ENCODE results near the gene WDR47.

The WDR47 gene

DNA sequence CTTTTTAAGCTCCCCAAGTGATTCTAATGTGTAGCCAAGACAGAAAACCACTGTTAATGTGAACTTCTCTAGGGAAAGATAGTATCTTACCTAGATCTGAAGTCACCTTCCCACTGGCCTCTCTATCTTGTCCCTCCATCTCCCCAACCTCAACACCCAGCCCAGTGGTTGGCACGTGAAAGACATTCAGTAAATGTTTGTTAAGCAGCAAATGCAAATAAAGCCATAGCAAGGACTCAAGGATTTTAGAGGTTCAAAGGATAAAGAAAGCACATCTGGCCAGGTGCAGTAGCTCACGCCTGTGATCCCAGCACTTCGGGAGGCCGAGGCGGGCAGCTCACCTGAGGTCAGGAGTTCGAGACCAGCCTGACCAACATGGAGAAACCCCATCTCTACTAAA, 88.5 kb downstream of the WDR47 start:
- no peak for ATAC-seq

DNA sequence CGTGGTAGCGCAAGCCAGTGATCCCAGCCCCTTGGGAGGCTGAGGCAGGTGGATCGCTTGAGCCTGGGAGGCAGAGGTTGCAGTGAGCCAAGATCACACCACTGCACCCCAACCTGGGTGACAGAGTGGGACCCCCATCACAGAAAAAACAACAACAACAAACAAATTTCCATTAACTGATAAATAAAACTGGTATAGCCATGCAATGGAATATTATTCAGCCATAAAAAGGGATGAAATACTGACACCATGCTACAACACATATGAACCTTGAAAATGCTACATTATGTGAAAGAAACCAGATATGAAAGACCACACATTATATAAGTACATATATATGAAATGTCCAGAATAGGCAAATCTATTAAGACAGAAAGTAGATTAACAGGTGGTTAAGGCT, 90.7 kb downstream of the WDR47 start:
- no peak for ATAC-seq
- TF ChIP-seq TCF4 (CRISPR knock-in tag; IDR thresholded peaks at IDR 0.05; ENCODE audit: borderline replicate concordance) (no peak), ISL1 (CRISPR knock-in tag; IDR thresholded peaks at IDR 0.05) (no peak), ARNTL (CRISPR knock-in tag; IDR thresholded peaks at IDR 0.05; ENCODE audit: borderline replicate concordance, low read depth) (no peak), ZFP30 (CRISPR knock-in tag; IDR thresholded peaks at IDR 0.05) (no peak), OSR1 (CRISPR knock-in tag; IDR thresholded peaks at IDR 0.05) (no peak), ZNF8 (CRISPR knock-in tag; IDR thresholded peaks at IDR 0.05) (peak; percentile 33; the same call in 1 of the 2 replicates)
- TF ChIP-seq, protein P1, sequence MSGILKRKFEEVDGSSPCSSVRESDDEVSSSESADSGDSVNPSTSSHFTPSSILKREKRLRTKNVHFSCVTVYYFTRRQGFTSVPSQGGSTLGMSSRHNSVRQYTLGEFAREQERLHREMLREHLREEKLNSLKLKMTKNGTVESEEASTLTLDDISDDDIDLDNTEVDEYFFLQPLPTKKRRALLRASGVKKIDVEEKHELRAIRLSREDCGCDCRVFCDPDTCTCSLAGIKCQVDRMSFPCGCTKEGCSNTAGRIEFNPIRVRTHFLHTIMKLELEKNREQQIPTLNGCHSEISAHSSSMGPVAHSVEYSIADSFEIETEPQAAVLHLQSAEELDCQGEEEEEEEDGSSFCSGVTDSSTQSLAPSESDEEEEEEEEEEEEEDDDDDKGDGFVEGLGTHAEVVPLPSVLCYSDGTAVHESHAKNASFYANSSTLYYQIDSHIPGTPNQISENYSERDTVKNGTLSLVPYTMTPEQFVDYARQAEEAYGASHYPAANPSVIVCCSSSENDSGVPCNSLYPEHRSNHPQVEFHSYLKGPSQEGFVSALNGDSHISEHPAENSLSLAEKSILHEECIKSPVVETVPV (CRISPR knock-in tag; IDR thresholded peaks at IDR 0.05) = no peak
- TF ChIP-seq, protein P2, sequence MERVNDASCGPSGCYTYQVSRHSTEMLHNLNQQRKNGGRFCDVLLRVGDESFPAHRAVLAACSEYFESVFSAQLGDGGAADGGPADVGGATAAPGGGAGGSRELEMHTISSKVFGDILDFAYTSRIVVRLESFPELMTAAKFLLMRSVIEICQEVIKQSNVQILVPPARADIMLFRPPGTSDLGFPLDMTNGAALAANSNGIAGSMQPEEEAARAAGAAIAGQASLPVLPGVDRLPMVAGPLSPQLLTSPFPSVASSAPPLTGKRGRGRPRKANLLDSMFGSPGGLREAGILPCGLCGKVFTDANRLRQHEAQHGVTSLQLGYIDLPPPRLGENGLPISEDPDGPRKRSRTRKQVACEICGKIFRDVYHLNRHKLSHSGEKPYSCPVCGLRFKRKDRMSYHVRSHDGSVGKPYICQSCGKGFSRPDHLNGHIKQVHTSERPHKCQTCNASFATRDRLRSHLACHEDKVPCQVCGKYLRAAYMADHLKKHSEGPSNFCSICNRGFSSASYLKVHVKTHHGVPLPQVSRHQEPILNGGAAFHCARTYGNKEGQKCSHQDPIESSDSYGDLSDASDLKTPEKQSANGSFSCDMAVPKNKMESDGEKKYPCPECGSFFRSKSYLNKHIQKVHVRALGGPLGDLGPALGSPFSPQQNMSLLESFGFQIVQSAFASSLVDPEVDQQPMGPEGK (CRISPR knock-in tag; IDR thresholded peaks at IDR 0.05; ENCODE audit: borderline replicate concordance) = no peak

More for the DNA sequence above, 88.5 kb downstream of the WDR47 start:
- TF ChIP-seq SNAI2 (CRISPR knock-in tag; IDR thresholded peaks at IDR 0.05) = no peak

DNA sequence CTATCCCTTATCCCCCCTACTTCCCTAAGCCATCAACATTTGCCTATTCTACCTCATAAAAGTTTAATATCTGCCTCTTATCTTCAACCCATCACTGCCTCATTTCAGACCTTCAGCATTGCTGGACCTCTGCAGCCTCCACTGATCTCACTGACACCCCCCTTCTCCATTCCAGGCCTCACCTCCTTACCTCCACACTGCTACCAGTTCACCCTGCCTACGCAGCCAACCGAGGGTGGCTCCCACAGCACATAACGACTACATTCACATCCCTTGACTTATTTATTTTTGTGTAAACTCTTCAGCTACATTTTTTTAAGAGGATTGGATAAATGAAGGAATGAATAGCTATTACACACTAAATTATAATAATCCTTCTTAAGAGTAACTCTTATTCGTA, 92.9 kb downstream of the WDR47 start:
- ATAC-seq = no peak
- no peak for TF ChIP-seq ARNTL (CRISPR knock-in tag; IDR thresholded peaks at IDR 0.05; ENCODE audit: borderline replicate concordance, low read depth)
- TF ChIP-seq ZNF8 (CRISPR knock-in tag; IDR thresholded peaks at IDR 0.05) = no peak

DNA sequence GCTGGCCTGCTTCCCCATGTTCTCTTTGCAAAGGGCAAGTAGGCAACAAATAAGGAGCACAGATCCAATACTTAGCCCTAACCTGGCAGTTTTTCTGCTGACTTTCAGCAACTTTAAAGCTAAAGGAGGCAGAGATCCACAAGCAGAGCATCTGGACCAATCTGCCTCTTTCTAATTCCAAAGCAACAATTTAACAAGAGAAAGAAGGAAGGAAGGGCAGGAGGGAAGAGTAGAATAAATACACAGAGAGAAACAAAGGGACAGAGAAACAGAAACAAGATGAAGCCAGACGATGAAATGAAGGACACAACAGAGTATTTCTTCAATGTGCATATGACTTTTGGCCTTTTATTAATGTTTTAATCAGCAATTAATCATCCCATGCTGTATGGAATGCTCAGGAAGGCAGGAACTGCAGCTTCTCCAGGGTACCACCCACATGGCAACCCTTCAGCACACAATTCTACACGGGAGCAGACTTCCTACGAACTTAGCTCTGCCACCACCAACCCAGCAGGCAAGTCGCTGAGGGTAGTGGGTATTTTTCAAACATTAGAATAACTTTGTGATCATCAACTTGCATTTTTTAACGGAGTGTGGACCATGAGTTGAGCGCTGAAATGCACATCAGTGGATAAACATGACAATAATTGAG, 93.9 kb downstream of the WDR47 start:
- TF ChIP-seq SNAI2 (CRISPR knock-in tag; IDR thresholded peaks at IDR 0.05) (no peak), ZNF8 (CRISPR knock-in tag; IDR thresholded peaks at IDR 0.05) (no peak), BACH2 (CRISPR knock-in tag; IDR thresholded peaks at IDR 0.05; ENCODE audit: borderline replicate concordance) (no peak), ARNTL (CRISPR knock-in tag; IDR thresholded peaks at IDR 0.05; ENCODE audit: borderline replicate concordance, low read depth) (no peak)
- peak; percentile 35; the same call in 1 of the 3 replicates for ATAC-seq

DNA sequence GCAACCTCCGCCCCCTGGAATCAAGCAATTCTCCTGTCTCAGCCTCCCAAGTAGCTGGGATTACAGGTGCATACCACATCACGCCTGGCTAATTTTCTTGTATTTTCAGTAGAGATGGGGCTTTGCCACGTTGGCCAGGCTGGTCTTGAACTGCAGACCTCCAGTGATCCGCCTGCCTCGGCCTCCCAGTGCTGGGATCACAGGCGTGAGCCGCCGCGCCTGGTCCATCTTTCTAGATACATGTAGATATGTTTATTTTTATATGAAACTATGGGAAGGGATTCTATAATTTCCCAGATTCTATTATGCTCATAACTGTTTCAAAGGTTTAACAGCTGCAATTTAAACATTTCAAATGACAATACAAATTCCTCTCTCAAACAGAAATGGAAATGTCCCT, 105.7 kb downstream of the WDR47 start:
- no peak for ATAC-seq
- TF ChIP-seq OSR1 (CRISPR knock-in tag; IDR thresholded peaks at IDR 0.05) (no peak), TOX (CRISPR knock-in tag; IDR thresholded peaks at IDR 0.05; ENCODE audit: borderline replicate concordance) (no peak), ARNTL (CRISPR knock-in tag; IDR thresholded peaks at IDR 0.05; ENCODE audit: borderline replicate concordance, low read depth) (no peak), GLIS3 (CRISPR knock-in tag; IDR thresholded peaks at IDR 0.05) (no peak), ISL1 (CRISPR knock-in tag; IDR thresholded peaks at IDR 0.05) (no peak), SNAI2 (CRISPR knock-in tag; IDR thresholded peaks at IDR 0.05) (no peak), BACH2 (CRISPR knock-in tag; IDR thresholded peaks at IDR 0.05; ENCODE audit: borderline replicate concordance) (no peak), RARB (CRISPR knock-in tag; IDR thresholded peaks at IDR 0.05) (no peak), ESRRG (CRISPR knock-in tag; IDR thresholded peaks at IDR 0.05) (no peak), ZNF8 (CRISPR knock-in tag; IDR thresholded peaks at IDR 0.05) (no peak), ZC3H10 (CRISPR knock-in tag; IDR thresholded peaks at IDR 0.05) (no peak), PPARA (CRISPR knock-in tag; IDR thresholded peaks at IDR 0.05; ENCODE audit: borderline replicate concordance) (no peak), ZNF565 (CRISPR knock-in tag; conservative IDR thresholded peaks at IDR 0.05; ENCODE audit: low read depth) (no peak)
- TF ChIP-seq, protein P3, sequence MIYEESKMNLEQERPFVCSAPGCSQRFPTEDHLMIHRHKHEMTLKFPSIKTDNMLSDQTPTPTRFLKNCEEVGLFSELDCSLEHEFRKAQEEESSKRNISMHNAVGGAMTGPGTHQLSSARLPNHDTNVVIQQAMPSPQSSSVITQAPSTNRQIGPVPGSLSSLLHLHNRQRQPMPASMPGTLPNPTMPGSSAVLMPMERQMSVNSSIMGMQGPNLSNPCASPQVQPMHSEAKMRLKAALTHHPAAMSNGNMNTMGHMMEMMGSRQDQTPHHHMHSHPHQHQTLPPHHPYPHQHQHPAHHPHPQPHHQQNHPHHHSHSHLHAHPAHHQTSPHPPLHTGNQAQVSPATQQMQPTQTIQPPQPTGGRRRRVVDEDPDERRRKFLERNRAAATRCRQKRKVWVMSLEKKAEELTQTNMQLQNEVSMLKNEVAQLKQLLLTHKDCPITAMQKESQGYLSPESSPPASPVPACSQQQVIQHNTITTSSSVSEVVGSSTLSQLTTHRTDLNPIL (CRISPR knock-in tag; IDR thresholded peaks at IDR 0.05; ENCODE audit: low read depth) = no peak
- TF ChIP-seq, protein P4, sequence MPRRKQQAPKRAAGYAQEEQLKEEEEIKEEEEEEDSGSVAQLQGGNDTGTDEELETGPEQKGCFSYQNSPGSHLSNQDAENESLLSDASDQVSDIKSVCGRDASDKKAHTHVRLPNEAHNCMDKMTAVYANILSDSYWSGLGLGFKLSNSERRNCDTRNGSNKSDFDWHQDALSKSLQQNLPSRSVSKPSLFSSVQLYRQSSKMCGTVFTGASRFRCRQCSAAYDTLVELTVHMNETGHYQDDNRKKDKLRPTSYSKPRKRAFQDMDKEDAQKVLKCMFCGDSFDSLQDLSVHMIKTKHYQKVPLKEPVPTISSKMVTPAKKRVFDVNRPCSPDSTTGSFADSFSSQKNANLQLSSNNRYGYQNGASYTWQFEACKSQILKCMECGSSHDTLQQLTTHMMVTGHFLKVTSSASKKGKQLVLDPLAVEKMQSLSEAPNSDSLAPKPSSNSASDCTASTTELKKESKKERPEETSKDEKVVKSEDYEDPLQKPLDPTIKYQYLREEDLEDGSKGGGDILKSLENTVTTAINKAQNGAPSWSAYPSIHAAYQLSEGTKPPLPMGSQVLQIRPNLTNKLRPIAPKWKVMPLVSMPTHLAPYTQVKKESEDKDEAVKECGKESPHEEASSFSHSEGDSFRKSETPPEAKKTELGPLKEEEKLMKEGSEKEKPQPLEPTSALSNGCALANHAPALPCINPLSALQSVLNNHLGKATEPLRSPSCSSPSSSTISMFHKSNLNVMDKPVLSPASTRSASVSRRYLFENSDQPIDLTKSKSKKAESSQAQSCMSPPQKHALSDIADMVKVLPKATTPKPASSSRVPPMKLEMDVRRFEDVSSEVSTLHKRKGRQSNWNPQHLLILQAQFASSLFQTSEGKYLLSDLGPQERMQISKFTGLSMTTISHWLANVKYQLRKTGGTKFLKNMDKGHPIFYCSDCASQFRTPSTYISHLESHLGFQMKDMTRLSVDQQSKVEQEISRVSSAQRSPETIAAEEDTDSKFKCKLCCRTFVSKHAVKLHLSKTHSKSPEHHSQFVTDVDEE (CRISPR knock-in tag; IDR thresholded peaks at IDR 0.05) = no peak
- TF ChIP-seq, protein P1 (CRISPR knock-in tag; IDR thresholded peaks at IDR 0.05) = no peak
- TF ChIP-seq, protein P5, sequence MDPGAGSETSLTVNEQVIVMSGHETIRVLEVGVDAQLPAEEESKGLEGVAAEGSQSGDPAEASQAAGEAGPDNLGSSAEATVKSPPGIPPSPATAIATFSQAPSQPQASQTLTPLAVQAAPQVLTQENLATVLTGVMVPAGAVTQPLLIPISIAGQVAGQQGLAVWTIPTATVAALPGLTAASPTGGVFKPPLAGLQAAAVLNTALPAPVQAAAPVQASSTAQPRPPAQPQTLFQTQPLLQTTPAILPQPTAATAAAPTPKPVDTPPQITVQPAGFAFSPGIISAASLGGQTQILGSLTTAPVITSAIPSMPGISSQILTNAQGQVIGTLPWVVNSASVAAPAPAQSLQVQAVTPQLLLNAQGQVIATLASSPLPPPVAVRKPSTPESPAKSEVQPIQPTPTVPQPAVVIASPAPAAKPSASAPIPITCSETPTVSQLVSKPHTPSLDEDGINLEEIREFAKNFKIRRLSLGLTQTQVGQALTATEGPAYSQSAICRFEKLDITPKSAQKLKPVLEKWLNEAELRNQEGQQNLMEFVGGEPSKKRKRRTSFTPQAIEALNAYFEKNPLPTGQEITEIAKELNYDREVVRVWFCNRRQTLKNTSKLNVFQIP (CRISPR knock-in tag; IDR thresholded peaks at IDR 0.05; ENCODE audit: borderline replicate concordance, low read depth) = no peak
- TF ChIP-seq, protein P2 (CRISPR knock-in tag; IDR thresholded peaks at IDR 0.05; ENCODE audit: borderline replicate concordance) = no peak
